ENCODE measurements around the gene BLOC1S1.
A peak's percentile ranks its signal among the peaks of the same experiment; 100 is the strongest.

The BLOC1S1 gene

GRCh38 chr12:55727643-55728185 lies 11.9 kb downstream of the BLOC1S1 start:
- peaks cover 40% of the 10 kb centered on the region for H3K36me3 ChIP-seq (ENCODE audit: insufficient read depth, low read length)
- peak overlapping the region; percentile 84 for H3K4me2 ChIP-seq (ENCODE audit: insufficient read depth, low read length)
- no peak for TF ChIP-seq EZH2 (IDR thresholded peaks at IDR 0.05; ENCODE audit: borderline replicate concordance, low read depth, low read length, severe bottlenecking)
- no peak for TF ChIP-seq CTCF (IDR thresholded peaks at IDR 0.05; ENCODE audit: borderline replicate concordance, extremely low read depth, low read length, poor library complexity, severe bottlenecking)
- H3K27ac ChIP-seq (ENCODE audit: low read length): peak overlapping the region; percentile 50
- H3K4me1 ChIP-seq (ENCODE audit: insufficient read depth, low read length): peaks cover 34% of the 10 kb centered on the region
- H4K20me1 ChIP-seq (ENCODE audit: insufficient read depth, low read length): peaks cover 3% of the 10 kb centered on the region; the same call in 1 of the 2 replicates
- H3K9me3 ChIP-seq (ENCODE audit: insufficient read depth, low read length, severe bottlenecking): no peaks in the 10 kb centered on the region
- DNase-seq (no peak), ATAC-seq (ENCODE audit: insufficient read depth, low read depth) (no peak)
- H2AFZ ChIP-seq (ENCODE audit: low read depth, low read length): peak overlapping the region; percentile 87
- peak overlapping the region; percentile 68 for H3K9ac ChIP-seq (ENCODE audit: low read depth, low read length)
- H3K79me2 ChIP-seq (ENCODE audit: insufficient read depth, low read length): peaks cover 11% of the 10 kb centered on the region
- H3K27me3 ChIP-seq (ENCODE audit: insufficient read depth, low read length, poor library complexity): no peaks in the 10 kb centered on the region
- H3K4me3 ChIP-seq (ENCODE audit: low read depth in 1 of 2, low read length in 2 of 2): peak overlapping the region; percentile 34 to 69; a peak in 3 of 4 replicates

GRCh38 chr12:55728186-55728938 lies 12.5 kb downstream of the BLOC1S1 start:
- Histone ChIP-seq H2AFZ (ENCODE audit: low read depth, low read length) (peak overlapping the region; percentile 87), H3K27me3 (ENCODE audit: insufficient read depth, low read length, poor library complexity) (no peaks in the 10 kb centered on the region), H3K4me3 (ENCODE audit: low read depth in 1 of 2, low read length in 2 of 2) (peak overlapping the region; percentile 34 to 69), H3K79me2 (ENCODE audit: insufficient read depth, low read length) (peaks cover 11% of the 10 kb centered on the region), H3K4me2 (ENCODE audit: insufficient read depth, low read length) (peak overlapping the region; percentile 84), H3K36me3 (ENCODE audit: insufficient read depth, low read length) (peaks cover 40% of the 10 kb centered on the region), H3K9me3 (ENCODE audit: insufficient read depth, low read length, severe bottlenecking) (no peaks in the 10 kb centered on the region), H3K27ac (ENCODE audit: low read length) (peak overlapping the region; percentile 67), H4K20me1 (ENCODE audit: insufficient read depth, low read length) (peaks cover 3% of the 10 kb centered on the region; the same call in 1 of the 2 replicates), H3K9ac (ENCODE audit: low read depth, low read length) (peak overlapping the region; percentile 68), H3K4me1 (ENCODE audit: insufficient read depth, low read length) (peaks cover 34% of the 10 kb centered on the region)
- peak; percentile 72 for DNase-seq
- ATAC-seq (ENCODE audit: insufficient read depth, low read depth): peak; percentile 20
- no peak for TF ChIP-seq EZH2 (IDR thresholded peaks at IDR 0.05; ENCODE audit: borderline replicate concordance, low read depth, low read length, severe bottlenecking)

GRCh38 chr12:55728939-55729818 lies 13.3 kb downstream of the BLOC1S1 start, which contains the start of gene CD63:
Gene CD63, minus strand, starts transcription at chr12:55729009. Its CDS starts 668 bp downstream, at chr12:55728341.
- Histone ChIP-seq H3K4me2 (ENCODE audit: insufficient read depth, low read length) (peak within 1 kb of the TSS; percentile 84), H3K79me2 (ENCODE audit: insufficient read depth, low read length) (peaks cover 11% of the 10 kb centered on the region), H4K20me1 (ENCODE audit: insufficient read depth, low read length) (peaks cover 3% of the 10 kb centered on the region; the same call in 1 of the 2 replicates), H3K27me3 (ENCODE audit: insufficient read depth, low read length, poor library complexity) (no peaks in the 10 kb centered on the region), H3K4me1 (ENCODE audit: insufficient read depth, low read length) (peaks cover 34% of the 10 kb centered on the region), H3K27ac (ENCODE audit: low read length) (peak within 1 kb of the TSS; percentile 67), H2AFZ (ENCODE audit: low read depth, low read length) (peak within 1 kb of the TSS; percentile 87), H3K36me3 (ENCODE audit: insufficient read depth, low read length) (peaks cover 34% of the 10 kb centered on the region), H3K9me3 (ENCODE audit: insufficient read depth, low read length, severe bottlenecking) (no peaks in the 10 kb centered on the region), H3K9ac (ENCODE audit: low read depth, low read length) (peak within 1 kb of the TSS; percentile 68), H3K4me3 (ENCODE audit: low read depth in 1 of 2, low read length in 2 of 2) (peak within 1 kb of the TSS; percentile 34 to 69)
- DNase-seq (peak; percentile 78), ATAC-seq (ENCODE audit: insufficient read depth, low read depth) (peak; percentile 73)
- peak; percentile 22 for TF ChIP-seq CTCF (IDR thresholded peaks at IDR 0.05; ENCODE audit: borderline replicate concordance, extremely low read depth, low read length, poor library complexity, severe bottlenecking)
- TF ChIP-seq EZH2 (IDR thresholded peaks at IDR 0.05; ENCODE audit: borderline replicate concordance, low read depth, low read length, severe bottlenecking): no peak

All from DND-41 (cell line).